Lung (tissue), 12 donors: ENCODE data around the gene B3GNT2. TPM values are rescaled to one million over a fixed set of nuclear protein-coding genes. Genes with fewer than 3 reads are reported as not detected.

Experiments used
- ATAC-seq: fragments of 200-7000 bp; cut with Tn5 transposase; one replicate; pipeline ENCODE4 v1.9.1; 2020; ENCODE audit warnings: moderate number of reproducible peaks; ENCODE audit not compliant: insufficient read depth, low FRiP score
- DNase-seq, 3 donors: peaks; one replicate each; pipeline ENCODE4 v3.0.0-alpha.2; 2013 to 2017
- H3K27ac ChIP-seq, 2 donors: one replicate each; pipeline ENCODE4 v1.5.1; 2013; ENCODE audit warnings: mild to moderate bottlenecking in 2 of 2, moderate library complexity in 2 of 2, control low read depth in 1 of 2, inconsistent platforms in 1 of 2, low read depth in 1 of 2, low read length in 1 of 2
- H3K27me3 ChIP-seq, 3 donors: one replicate each; pipeline ENCODE4 v1.5.1; 2013; ENCODE audit warnings: low read length in 2 of 3; ENCODE audit not compliant: control insufficient read depth in 3 of 3, insufficient read depth in 3 of 3
- H3K36me3 ChIP-seq, 4 donors: one replicate each; pipeline ENCODE4 v1.5.1; 2013; ENCODE audit warnings: low read length in 4 of 4, mild to moderate bottlenecking in 1 of 4, moderate library complexity in 1 of 4; ENCODE audit not compliant: control insufficient read depth in 4 of 4, insufficient read depth in 4 of 4
- H3K4me1 ChIP-seq, 5 donors: one replicate each; pipeline ENCODE4 v1.5.1; 2013; ENCODE audit warnings: low read length in 5 of 5, mild to moderate bottlenecking in 2 of 5, moderate library complexity in 1 of 5; ENCODE audit not compliant: control insufficient read depth in 5 of 5, insufficient read depth in 5 of 5
- H3K4me3 ChIP-seq: one replicate; pipeline ENCODE4 v1.5.1; 2013; ENCODE audit warnings: mild to moderate bottlenecking, control low read depth, moderate library complexity
- H3K9ac ChIP-seq, 2 donors: one replicate each; pipeline ENCODE4 v1.5.1; 2013; ENCODE audit warnings: low read length in 2 of 2, control low read depth in 1 of 2; ENCODE audit not compliant: insufficient read depth in 1 of 2
- H3K9me3 ChIP-seq, 4 donors: one replicate each; pipeline ENCODE4 v1.5.1; 2013; ENCODE audit warnings: low read length in 3 of 4, mild to moderate bottlenecking in 1 of 4, moderate library complexity in 1 of 4; ENCODE audit not compliant: control insufficient read depth in 4 of 4, insufficient read depth in 3 of 4
- CTCF ChIP-seq: IDR thresholded peaks from 2 replicates; pipeline ENCODE4 v1.5.1; 2012; ENCODE audit warnings: mild to moderate bottlenecking; ENCODE audit errors: control extremely low read depth, extremely low read depth
- WGBS, 2 donors: extraction: QIAGEN DNeasy Blood & Tissue Kit; methylation state at CpG; one replicate each; pipeline ENCODE4 v1.1.7; 2013; 5-methylcytosine and 5-hydroxymethylcytosine counted together
- polyA plus RNA-seq, 2 donors: library from polyadenylated mRNA; stranded (reverse); fragments of 200-250 nt; gene quantifications; one replicate each; pipeline ENCODE4 v1.2.1, GENCODE V29; 2013
- total RNA-seq, 2 donors: library from RNA; depleted of rRNA in 1 of 2; stranded (reverse); fragments of >200 nt in 1 of 2; gene quantifications; one replicate each; pipeline ENCODE4 v1.2.1, GENCODE V29; 2014 to 2021
- donor health status: control.
- donor health status: control.
- donor health status: Bipolar disorder and iron deficiency.
- donor health status: healthy.
- donor health status: DM: yes; HTN: yes; CAD: no.

Gene B3GNT2
- total and polyA plus RNA-seq, 4 donors, result 11.4 to 41.8 (median 25.4) TPM

DNA sequence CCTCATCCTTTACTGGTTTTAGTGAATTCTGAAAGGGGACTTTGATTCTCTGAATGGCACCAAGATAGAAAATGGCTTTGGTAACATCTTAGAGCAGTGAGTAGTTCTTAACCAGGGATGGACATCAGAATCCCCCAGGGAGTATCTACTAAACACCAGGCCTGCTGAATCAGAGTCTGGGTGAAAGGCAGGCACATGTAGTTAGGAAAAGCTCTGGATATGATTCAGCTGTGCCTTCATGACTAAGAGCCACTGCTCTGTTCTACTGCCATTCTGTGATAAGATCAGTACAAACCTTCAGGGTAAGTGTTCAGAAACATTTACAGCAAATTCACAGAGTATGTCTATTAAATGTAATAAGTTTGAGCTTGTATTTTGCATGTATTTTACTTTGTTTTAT lies 46.2 kb upstream of the B3GNT2 start:
- peaks cover 0 to under 1% (median 0%) of the 10 kb centered on the region in 4 donors for H3K36me3 ChIP-seq
- TF ChIP-seq CTCF, result no peak
- H3K27me3 ChIP-seq, result no peaks in the 10 kb centered on the region
- peaks cover 0 to 2% (median 0%) of the 10 kb centered on the region in 4 donors for H3K9me3 ChIP-seq
- peaks cover 0 to 12% (median 0%) of the 10 kb centered on the region in 5 donors for H3K4me1 ChIP-seq
- no peak overlapping the region for H3K27ac ChIP-seq
- no peak for DNase-seq
- no peak overlapping the region for H3K9ac ChIP-seq
- no peak overlapping the region for H3K4me3 ChIP-seq
- no peak for ATAC-seq

DNA sequence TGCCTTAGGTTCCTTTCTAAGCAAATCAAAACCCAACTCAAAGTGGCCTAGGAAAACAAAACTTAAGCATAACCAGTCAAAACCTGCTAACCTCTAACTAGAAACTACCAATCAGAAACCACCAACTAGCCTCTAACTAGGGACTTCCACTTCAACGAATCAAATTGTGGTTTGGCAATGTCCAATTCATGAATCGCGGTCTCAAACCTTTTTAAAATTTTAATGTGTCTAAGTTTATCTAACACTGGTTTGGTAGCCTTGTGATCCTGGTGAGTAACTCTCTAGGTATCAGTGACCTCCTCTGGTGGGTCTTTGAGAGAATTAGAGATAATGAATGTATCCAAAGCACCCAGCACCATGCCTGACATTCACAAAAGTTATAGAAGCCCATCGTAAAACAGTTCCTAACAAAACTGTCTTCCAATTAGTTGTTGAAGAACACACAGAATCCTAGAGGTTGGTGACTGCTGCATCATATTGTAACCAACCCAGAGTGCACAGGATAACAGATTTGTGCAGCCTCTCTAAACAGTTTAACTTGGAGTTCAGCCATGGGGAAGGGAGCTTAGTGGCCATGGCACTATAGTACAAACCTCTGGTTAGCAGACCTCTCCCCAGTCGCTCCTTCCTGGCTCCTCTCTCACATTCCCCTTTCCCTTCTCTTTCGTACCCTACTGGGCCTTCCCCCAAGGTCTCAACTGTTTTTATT lies 45.2 kb upstream of the B3GNT2 start:
- Histone ChIP-seq H3K4me1 (peaks cover 0 to 12% (median 0%) of the 10 kb centered on the region in 5 donors), H3K27ac (peak overlapping the region in 1 of 2 donors; percentile 91), H3K36me3 (peaks cover 0 to 3% (median 0%) of the 10 kb centered on the region in 4 donors), H3K9me3 (peaks cover 0 to 4% (median 3%) of the 10 kb centered on the region in 4 donors), H3K4me3 (no peak overlapping the region), H3K27me3 (no peaks in the 10 kb centered on the region), H3K9ac (no peak overlapping the region)
- DNase-seq (no peak), ATAC-seq (no peak)
- WGBS, 2 donors, result 84 to 91% methylated on average over 6 of the region's 6 CpGs
- no peak for TF ChIP-seq CTCF

- TF ChIP-seq CTCF, result no peak
- Histone ChIP-seq H3K9me3 (peaks cover 0 to 4% (median 3%) of the 10 kb centered on the region in 4 donors), H3K4me1 (peaks cover 0 to 12% (median 0%) of the 10 kb centered on the region in 5 donors), H3K36me3 (peaks cover 0 to 3% (median 0%) of the 10 kb centered on the region in 4 donors), H3K27me3 (no peaks in the 10 kb centered on the region), H3K9ac (no peak overlapping the region), H3K27ac (peak overlapping the region in 1 of 2 donors; percentile 91), H3K4me3 (no peak overlapping the region)
- ATAC-seq (no peak), DNase-seq (no peak)
- WGBS, 2 donors, result 83 to 91% methylated on average over 4 of the region's 4 CpGs
Observed at GRCh38 chr2:62151306-62151638, 44.6 kb upstream of the B3GNT2 start.
